ENCODE data around the gene STK10.

GRCh38 chr5:172185096-172185461 lies 2.9 kb downstream of the STK10 start:
- TF ChIP-seq POLR2AphosphoS5 (IDR thresholded peaks at IDR 0.05; ENCODE audit: low read depth): no peak
- no peak for TF ChIP-seq CTCF (IDR thresholded peaks at IDR 0.05; ENCODE audit: insufficient read depth, low read length)
- no peak for TF ChIP-seq REST (IDR thresholded peaks at IDR 0.05; ENCODE audit: insufficient replicate concordance, low read depth)
